OCI-LY7 (cell line): ENCODE data around the gene GLRX3.
"Not testable (repeated sequence)": the region's sequence is repeated elsewhere in the genome, so short reads cannot be mapped to it uniquely, and the experiment has no call there.

Experiments used
- EZH2phosphoT487 ChIP-seq: fragments of 200-600 bp; sonication (generic); IDR thresholded peaks from 2 replicates; pipeline ENCODE4 v1.6.1; 2018; ENCODE audit warnings: low read depth, borderline replicate concordance, mild to moderate bottlenecking, mixed run types, antibody characterized with exemption, low read length, moderate library complexity, mixed read lengths
- TF ChIP-seq, protein P1 (sequence below): fragments of 200-600 bp; sonication (generic); conservative IDR thresholded peaks from 2 replicates; pipeline ENCODE4 v1.5.1; 2014; ENCODE audit warnings: mild to moderate bottlenecking, antibody characterized with exemption, low read length, moderate library complexity, mixed read lengths

DNA sequence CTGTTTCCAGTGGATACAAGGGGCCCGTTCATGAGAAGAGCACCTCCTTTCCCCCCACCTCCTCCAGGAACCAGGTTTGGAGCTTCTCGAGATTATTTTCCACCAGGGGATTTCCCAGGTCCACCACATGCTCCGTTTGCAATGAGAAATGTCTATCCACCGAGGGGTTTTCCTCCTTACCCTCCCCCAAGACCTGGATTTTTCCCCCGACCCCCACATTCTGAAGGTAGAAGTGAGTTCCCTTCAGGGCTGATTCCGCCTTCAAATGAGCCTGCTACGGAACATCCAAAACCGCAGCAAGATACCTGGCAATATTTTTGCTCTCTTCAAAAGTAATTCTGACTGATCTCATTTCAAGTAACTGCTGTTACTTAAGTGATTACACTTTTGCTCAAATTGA lies 28.0 kb upstream of the GLRX3 start:
- TF ChIP-seq, protein P1, sequence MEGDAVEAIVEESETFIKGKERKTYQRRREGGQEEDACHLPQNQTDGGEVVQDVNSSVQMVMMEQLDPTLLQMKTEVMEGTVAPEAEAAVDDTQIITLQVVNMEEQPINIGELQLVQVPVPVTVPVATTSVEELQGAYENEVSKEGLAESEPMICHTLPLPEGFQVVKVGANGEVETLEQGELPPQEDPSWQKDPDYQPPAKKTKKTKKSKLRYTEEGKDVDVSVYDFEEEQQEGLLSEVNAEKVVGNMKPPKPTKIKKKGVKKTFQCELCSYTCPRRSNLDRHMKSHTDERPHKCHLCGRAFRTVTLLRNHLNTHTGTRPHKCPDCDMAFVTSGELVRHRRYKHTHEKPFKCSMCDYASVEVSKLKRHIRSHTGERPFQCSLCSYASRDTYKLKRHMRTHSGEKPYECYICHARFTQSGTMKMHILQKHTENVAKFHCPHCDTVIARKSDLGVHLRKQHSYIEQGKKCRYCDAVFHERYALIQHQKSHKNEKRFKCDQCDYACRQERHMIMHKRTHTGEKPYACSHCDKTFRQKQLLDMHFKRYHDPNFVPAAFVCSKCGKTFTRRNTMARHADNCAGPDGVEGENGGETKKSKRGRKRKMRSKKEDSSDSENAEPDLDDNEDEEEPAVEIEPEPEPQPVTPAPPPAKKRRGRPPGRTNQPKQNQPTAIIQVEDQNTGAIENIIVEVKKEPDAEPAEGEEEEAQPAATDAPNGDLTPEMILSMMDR, result not testable (repeated sequence)
- TF ChIP-seq EZH2phosphoT487, result not testable (repeated sequence)
